ENCODE results near the gene SLC10A2. TPM values are rescaled to one million over a fixed set of nuclear protein-coding genes. Genes with fewer than 3 reads are reported as not detected.
"Not testable (repeated sequence)": the region's sequence is repeated elsewhere in the genome, so short reads cannot be mapped to it uniquely, and the experiment has no call there.

SLC10A2 gene
- total RNA-seq (2014; rRNA removed; shearing (Covaris generic)) (not detected in 2 replicates), total RNA-seq (2022) (not detected in 2 replicates), Bru-seq, nascent RNA (not detected), BruChase-seq, experiment 1, labeled RNA remaining after a 6-hour chase (percentile 6 among the genes with signal in this experiment), BruChase-seq, experiment 2, labeled RNA remaining after a 2-hour chase (percentile 6 among the genes with signal in this experiment)
- long read RNA-seq = 0 reads

GRCh38 chr13:103066079-103066780 lies at the start of gene SLC10A2:
TSS of gene SLC10A2 (minus strand) at chr13:103066417. CDS start at chr13:103066249, 168 bp downstream.
- POLR2A ChIA-PET = interaction anchor here (1.0 to 1.1 kb wide), 2 partner anchors 14 kb away, joined by 4 to 6 read pairs; no protein-coding TSS in a partner anchor
- no peak for DNase-seq (ENCODE audit: low spot score)
- H2AFZ ChIP-seq (ENCODE audit: low read length) = no peak within 1 kb of the TSS
- H3K9me2 ChIP-seq (ENCODE audit: insufficient read depth, low read length) = no peaks in the 10 kb centered on the region
- intact Hi-C loops (cut with micrococcal nuclease; ENCODE audit: unreplicated experiment) = no loop called here
- no peaks in the 10 kb centered on the region for H3K79me2 ChIP-seq (ENCODE audit: insufficient read depth, low read depth, low read length)
- no peak within 1 kb of the TSS for H3K4me2 ChIP-seq (ENCODE audit: low read length)
- no peaks in the 10 kb centered on the region for H3K9me3 ChIP-seq (ENCODE audit: low read length)
- CTCF ChIA-PET (ENCODE audit: unreplicated experiment) = no interaction called here
- H3K27ac ChIP-seq (ENCODE audit: low read depth, low read length, poor library complexity, severe bottlenecking) = no peak within 1 kb of the TSS
- BruUV-seq (replicated peaks) = no TSS peak
- H4K20me1 ChIP-seq (ENCODE audit: insufficient read depth, low read length) = no peaks in the 10 kb centered on the region
- no peak within 1 kb of the TSS for H3K4me3 ChIP-seq (ENCODE audit: low read depth, low read length, poor library complexity, severe bottlenecking)
- H3K4me1 ChIP-seq (ENCODE audit: insufficient read depth, low read length, poor library complexity, severe bottlenecking) = peaks cover 12% of the 10 kb centered on the region
- TF ChIP-seq EZH2phosphoT487 (IDR thresholded peaks at IDR 0.05; ENCODE audit: borderline replicate concordance, low read depth, low read length) (no peak), CTCF (conservative IDR thresholded peaks at IDR 0.05; ENCODE audit: low read length) (no peak)
- no peaks in the 10 kb centered on the region for H3K36me3 ChIP-seq (ENCODE audit: insufficient read depth, low read length)

- DNase-seq (ENCODE audit: low spot score) = no peak
- TF ChIP-seq CTCF (conservative IDR thresholded peaks at IDR 0.05; ENCODE audit: low read length) (no peak), EZH2phosphoT487 (IDR thresholded peaks at IDR 0.05; ENCODE audit: borderline replicate concordance, low read depth, low read length) (no peak)
- Histone ChIP-seq H3K4me3 (ENCODE audit: low read depth, low read length, poor library complexity, severe bottlenecking) (no peak overlapping the region), H3K27ac (ENCODE audit: low read depth, low read length, poor library complexity, severe bottlenecking) (no peak overlapping the region), H3K4me2 (ENCODE audit: low read length) (no peak overlapping the region), H3K9me3 (ENCODE audit: low read length) (no peaks in the 10 kb centered on the region), H3K4me1 (ENCODE audit: insufficient read depth, low read length, poor library complexity, severe bottlenecking) (peaks cover 8% of the 10 kb centered on the region), H3K9me2 (ENCODE audit: insufficient read depth, low read length) (no peaks in the 10 kb centered on the region), H3K36me3 (ENCODE audit: insufficient read depth, low read length) (no peaks in the 10 kb centered on the region), H4K20me1 (ENCODE audit: insufficient read depth, low read length) (no peaks in the 10 kb centered on the region), H2AFZ (ENCODE audit: low read length) (no peak overlapping the region), H3K79me2 (ENCODE audit: insufficient read depth, low read depth, low read length) (no peaks in the 10 kb centered on the region)
- BruUV-seq (replicated peaks) = no TSS peak
- POLR2A ChIA-PET = no interaction called here
- CTCF ChIA-PET (ENCODE audit: unreplicated experiment) = interaction anchor here (0.7 kb wide), 1 partner anchor 20 kb away, joined by 3 read pairs; no protein-coding TSS in a partner anchor
- intact Hi-C loops (cut with micrococcal nuclease; ENCODE audit: unreplicated experiment) = no loop called here
These were observed 41.4 kb upstream of the SLC10A2 start for GRCh38 chr13:103107580-103107979.

GRCh38 chr13:103104340-103104739 lies 38.1 kb upstream of the SLC10A2 start:
- H3K4me3 ChIP-seq (ENCODE audit: low read depth, low read length, poor library complexity, severe bottlenecking) = no peak overlapping the region
- H3K4me1 ChIP-seq (ENCODE audit: insufficient read depth, low read length, poor library complexity, severe bottlenecking) = peaks cover 24% of the 10 kb centered on the region
- H3K36me3 ChIP-seq (ENCODE audit: insufficient read depth, low read length) = no peaks in the 10 kb centered on the region
- peak overlapping the region; percentile 28; the same call in 1 of the 2 replicates for H2AFZ ChIP-seq (ENCODE audit: low read length)
- H4K20me1 ChIP-seq (ENCODE audit: insufficient read depth, low read length) = no peaks in the 10 kb centered on the region
- DNase-seq (ENCODE audit: low spot score) = no peak
- no peak overlapping the region for H3K4me2 ChIP-seq (ENCODE audit: low read length)
- no peaks in the 10 kb centered on the region for H3K79me2 ChIP-seq (ENCODE audit: insufficient read depth, low read depth, low read length)
- intact Hi-C loops (cut with micrococcal nuclease; ENCODE audit: unreplicated experiment) = no loop called here
- BruUV-seq (replicated peaks) = no TSS peak
- CTCF ChIA-PET (ENCODE audit: unreplicated experiment) = no interaction called here
- POLR2A ChIA-PET = interaction anchor here (0.7 kb wide), 1 partner anchor 27 kb away, joined by 3 read pairs; no protein-coding TSS in a partner anchor
- H3K9me2 ChIP-seq (ENCODE audit: insufficient read depth, low read length) = no peaks in the 10 kb centered on the region
- H3K9me3 ChIP-seq (ENCODE audit: low read length) = no peaks in the 10 kb centered on the region
- TF ChIP-seq EZH2phosphoT487 (IDR thresholded peaks at IDR 0.05; ENCODE audit: borderline replicate concordance, low read depth, low read length) (no peak), CTCF (conservative IDR thresholded peaks at IDR 0.05; ENCODE audit: low read length) (no peak)
- no peak overlapping the region for H3K27ac ChIP-seq (ENCODE audit: low read depth, low read length, poor library complexity, severe bottlenecking)

GRCh38 chr13:103103456-103103855 lies 37.2 kb upstream of the SLC10A2 start:
- CTCF ChIA-PET (ENCODE audit: unreplicated experiment); H4K20me1 ChIP-seq (ENCODE audit: insufficient read depth, low read length); H3K9me2 ChIP-seq (ENCODE audit: insufficient read depth, low read length); H3K79me2 ChIP-seq (ENCODE audit: insufficient read depth, low read depth, low read length); H3K4me3 ChIP-seq (ENCODE audit: low read depth, low read length, poor library complexity, severe bottlenecking); H3K4me2 ChIP-seq (ENCODE audit: low read length); DNase-seq (ENCODE audit: low spot score); H3K27ac ChIP-seq (ENCODE audit: low read depth, low read length, poor library complexity, severe bottlenecking); POLR2A ChIA-PET; H3K9me3 ChIP-seq (ENCODE audit: low read length); H3K36me3 ChIP-seq (ENCODE audit: insufficient read depth, low read length); BruUV-seq (replicated peaks); H2AFZ ChIP-seq (ENCODE audit: low read length); intact Hi-C loops (cut with micrococcal nuclease; ENCODE audit: unreplicated experiment): not testable (repeated sequence)
- H3K4me1 ChIP-seq (ENCODE audit: insufficient read depth, low read length, poor library complexity, severe bottlenecking) = peaks cover 24% of the 10 kb centered on the region

Measured in OCI-LY7 (cell line).